H1 (cell line): ENCODE measurements around the gene TRAF1.

Experiments
- CREB1 ChIP-seq: IDR thresholded peaks from 2 replicates; pipeline ENCODE4 v1.6.1; 2012; ENCODE audit warnings: inconsistent platforms
- EP300 ChIP-seq, 2 experiments: IDR thresholded peaks; 1 replicate in 1 of 2; 2 replicates in 1 of 2; pipeline ENCODE4 v1.6.1; 2011 to 2012; ENCODE audit warnings: low read depth in 2 of 2, low read length in 2 of 2, mild to moderate bottlenecking in 2 of 2, borderline replicate concordance in 1 of 2, inconsistent platforms in 1 of 2, moderate library complexity in 1 of 2
- MAFK ChIP-seq: IDR thresholded peaks from 2 replicates; pipeline ENCODE4 v1.6.1; 2012; ENCODE audit warnings: low read depth, mild to moderate bottlenecking, improper control_type of control experiment, low read length
- POLR2A ChIP-seq, 2 experiments: IDR thresholded peaks; 1 replicate in 1 of 2; 2 replicates in 1 of 2; pipeline ENCODE4 v1.6.1; 2011; ENCODE audit warnings: low read depth in 2 of 2, low read length in 2 of 2, mild to moderate bottlenecking in 2 of 2; ENCODE audit errors: control extremely low read depth in 1 of 2
- RAD21 ChIP-seq, 2 experiments: IDR thresholded peaks in 1 of 2; conservative IDR thresholded peaks in 1 of 2; 2 replicates each; pipeline ENCODE4 v1.6.1; 2011; ENCODE audit warnings: low read depth in 2 of 2, low read length in 2 of 2, improper control_type of control experiment in 1 of 2, inconsistent platforms in 1 of 2, mild to moderate bottlenecking in 1 of 2, moderate library complexity in 1 of 2
- RBBP5 ChIP-seq: IDR thresholded peaks from 2 replicates; pipeline ENCODE4 v1.7.1; 2012; ENCODE audit warnings: low read depth, mild to moderate bottlenecking, inconsistent platforms, low read length, moderate library complexity, borderline replicate concordance
- RFX5 ChIP-seq: IDR thresholded peaks from 2 replicates; pipeline ENCODE4 v1.6.1; 2011; ENCODE audit warnings: low read depth, low read length, improper control_type of control experiment, borderline replicate concordance
- TBP ChIP-seq: IDR thresholded peaks from 2 replicates; pipeline ENCODE4 v1.6.1; 2011; ENCODE audit warnings: low read depth, low read length, improper control_type of control experiment
- TF ChIP-seq, protein P1 (sequence below), 3 experiments: IDR thresholded peaks; 1 replicate in 2 of 3; 2 replicates in 1 of 3; pipeline versions ENCODE4 v1.5.1 to v1.6.1; 2011; ENCODE audit warnings: low read length in 3 of 3, mild to moderate bottlenecking in 3 of 3, inconsistent platforms in 2 of 3, low read depth in 1 of 3, moderate library complexity in 1 of 3; ENCODE audit not compliant: insufficient read depth in 1 of 3; ENCODE audit errors: control extremely low read depth in 1 of 3

DNA sequence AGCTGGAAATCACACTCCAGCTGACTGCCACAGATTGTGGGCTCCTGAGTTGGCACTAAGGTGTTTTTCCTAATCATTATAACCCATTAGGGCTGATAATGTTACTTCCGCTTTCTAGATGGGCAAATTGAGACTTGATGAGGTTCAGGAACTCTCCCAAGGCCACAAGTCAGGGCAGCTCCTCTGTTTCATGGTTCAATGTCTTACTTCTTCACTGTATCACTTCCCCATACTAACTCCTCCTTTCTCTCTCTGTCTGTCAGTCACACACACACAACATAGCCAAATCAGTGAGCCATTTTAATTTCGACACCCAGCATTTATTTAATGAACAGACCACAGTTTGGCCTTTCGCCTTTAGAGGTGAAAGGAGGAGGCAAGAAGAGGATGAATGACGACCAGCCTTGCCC lies 17.8 kb upstream of the TRAF1 start:
- TF ChIP-seq, protein P1, sequence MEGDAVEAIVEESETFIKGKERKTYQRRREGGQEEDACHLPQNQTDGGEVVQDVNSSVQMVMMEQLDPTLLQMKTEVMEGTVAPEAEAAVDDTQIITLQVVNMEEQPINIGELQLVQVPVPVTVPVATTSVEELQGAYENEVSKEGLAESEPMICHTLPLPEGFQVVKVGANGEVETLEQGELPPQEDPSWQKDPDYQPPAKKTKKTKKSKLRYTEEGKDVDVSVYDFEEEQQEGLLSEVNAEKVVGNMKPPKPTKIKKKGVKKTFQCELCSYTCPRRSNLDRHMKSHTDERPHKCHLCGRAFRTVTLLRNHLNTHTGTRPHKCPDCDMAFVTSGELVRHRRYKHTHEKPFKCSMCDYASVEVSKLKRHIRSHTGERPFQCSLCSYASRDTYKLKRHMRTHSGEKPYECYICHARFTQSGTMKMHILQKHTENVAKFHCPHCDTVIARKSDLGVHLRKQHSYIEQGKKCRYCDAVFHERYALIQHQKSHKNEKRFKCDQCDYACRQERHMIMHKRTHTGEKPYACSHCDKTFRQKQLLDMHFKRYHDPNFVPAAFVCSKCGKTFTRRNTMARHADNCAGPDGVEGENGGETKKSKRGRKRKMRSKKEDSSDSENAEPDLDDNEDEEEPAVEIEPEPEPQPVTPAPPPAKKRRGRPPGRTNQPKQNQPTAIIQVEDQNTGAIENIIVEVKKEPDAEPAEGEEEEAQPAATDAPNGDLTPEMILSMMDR (IDR thresholded peaks at IDR 0.05; ENCODE audit: control extremely low read depth in 1 of 3, insufficient read depth in 1 of 3, low read depth in 1 of 3, low read length in 3 of 3): no peak
- TF ChIP-seq EP300 (IDR thresholded peaks at IDR 0.05; ENCODE audit: borderline replicate concordance in 1 of 2, low read depth in 2 of 2, low read length in 2 of 2): no peak
- TF ChIP-seq TBP: no peak
- no peak for TF ChIP-seq RFX5
- no peak for TF ChIP-seq CREB1
- TF ChIP-seq RBBP5: no peak
- no peak for TF ChIP-seq RAD21 (IDR thresholded peaks at IDR 0.05 in 1 of 2, conservative IDR thresholded peaks at IDR 0.05 in 1 of 2; ENCODE audit: low read depth in 2 of 2, low read length in 2 of 2)
- no peak for TF ChIP-seq POLR2A (IDR thresholded peaks at IDR 0.05; ENCODE audit: control extremely low read depth in 1 of 2, low read depth in 2 of 2, low read length in 2 of 2)
- no peak for TF ChIP-seq MAFK
